HG03135 (cell line): ENCODE data around the gene KLHL5.
"Not testable (repeated sequence)": the region's sequence is repeated elsewhere in the genome, so short reads cannot be mapped to it uniquely, and the experiment has no call there.

Source experiments
- ATAC-seq: cut with Tn5 transposase; IDR thresholded peaks from one replicate; pipeline ENCODE4 v1.9.1; 2021; ENCODE audit warnings: mild to moderate bottlenecking, moderate library complexity; ENCODE audit not compliant: unreplicated experiment

Gene KLHL5

GRCh38 chr4:39062094-39062769, at the start of gene KLHL5:
TSS of gene KLHL5 (plus strand) at chr4:39062232. CDS start at chr4:39062653, 421 bp downstream.
- no peak for ATAC-seq

- ATAC-seq = no peak
Observed at GRCh38 chr4:39014028-39014427, 48.0 kb upstream of the KLHL5 start.

GRCh38 chr4:39020130-39020529, 41.9 kb upstream of the KLHL5 start:
- no peak for ATAC-seq

GRCh38 chr4:39021631-39022030, 40.4 kb upstream of the KLHL5 start:
- ATAC-seq = no peak

GRCh38 chr4:39022241-39022640, 39.8 kb upstream of the KLHL5 start:
- no peak for ATAC-seq

- ATAC-seq = no peak
Observed at GRCh38 chr4:39023059-39023458, 39.0 kb upstream of the KLHL5 start.

GRCh38 chr4:39024311-39024865, 37.6 kb upstream of the KLHL5 start:
- no peak for ATAC-seq

- no peak for ATAC-seq
Observed at GRCh38 chr4:39025552-39026085, 36.4 kb upstream of the KLHL5 start.

GRCh38 chr4:39026096-39026495, 35.9 kb upstream of the KLHL5 start:
- ATAC-seq = no peak

- no peak for ATAC-seq
Observed at GRCh38 chr4:39029752-39030694, 32.0 kb upstream of the KLHL5 start.

- no peak for ATAC-seq
Observed at GRCh38 chr4:39030725-39031124, 31.3 kb upstream of the KLHL5 start.

- ATAC-seq = not testable (repeated sequence)
Observed at GRCh38 chr4:39031590-39032020, 30.4 kb upstream of the KLHL5 start.

GRCh38 chr4:39032218-39033085, 29.6 kb upstream of the KLHL5 start, which contains the start of gene TMEM156:
TSS of gene TMEM156 (minus strand) at chr4:39032409. CDS start at chr4:39032313, 96 bp downstream.
- ATAC-seq = peak; percentile 74

- no peak for ATAC-seq
Observed at GRCh38 chr4:39036172-39036571, 25.9 kb upstream of the KLHL5 start.

- no peak for ATAC-seq
Observed at GRCh38 chr4:39037491-39037825, 24.6 kb upstream of the KLHL5 start.

GRCh38 chr4:39037941-39038340, 24.1 kb upstream of the KLHL5 start:
- no peak for ATAC-seq

GRCh38 chr4:39039108-39039507, 22.9 kb upstream of the KLHL5 start:
- no peak for ATAC-seq

GRCh38 chr4:39042366-39042765, 19.7 kb upstream of the KLHL5 start:
- ATAC-seq = no peak

GRCh38 chr4:39043058-39043860, 18.8 kb upstream of the KLHL5 start:
- no peak for ATAC-seq
